HG02588 (cell line): ENCODE measurements around the gene EFNA1.

Experiments used
- ATAC-seq: cut with Tn5 transposase; IDR thresholded peaks from one replicate; pipeline ENCODE4 v1.9.1; 2021; ENCODE audit warnings: mild to moderate bottlenecking, moderate library complexity; ENCODE audit not compliant: unreplicated experiment

The EFNA1 gene

GRCh38 chr1:155173478-155174323, 46.0 kb downstream of the EFNA1 start, which contains the start of gene TRIM46:
Gene TRIM46, plus strand, starts transcription at chr1:155173849. Its CDS starts 118 bp downstream, at chr1:155173967.
- no peak for ATAC-seq

- no peak for ATAC-seq
Measured at GRCh38 chr1:155174324-155175280, 46.9 kb downstream of the EFNA1 start.

DNA sequence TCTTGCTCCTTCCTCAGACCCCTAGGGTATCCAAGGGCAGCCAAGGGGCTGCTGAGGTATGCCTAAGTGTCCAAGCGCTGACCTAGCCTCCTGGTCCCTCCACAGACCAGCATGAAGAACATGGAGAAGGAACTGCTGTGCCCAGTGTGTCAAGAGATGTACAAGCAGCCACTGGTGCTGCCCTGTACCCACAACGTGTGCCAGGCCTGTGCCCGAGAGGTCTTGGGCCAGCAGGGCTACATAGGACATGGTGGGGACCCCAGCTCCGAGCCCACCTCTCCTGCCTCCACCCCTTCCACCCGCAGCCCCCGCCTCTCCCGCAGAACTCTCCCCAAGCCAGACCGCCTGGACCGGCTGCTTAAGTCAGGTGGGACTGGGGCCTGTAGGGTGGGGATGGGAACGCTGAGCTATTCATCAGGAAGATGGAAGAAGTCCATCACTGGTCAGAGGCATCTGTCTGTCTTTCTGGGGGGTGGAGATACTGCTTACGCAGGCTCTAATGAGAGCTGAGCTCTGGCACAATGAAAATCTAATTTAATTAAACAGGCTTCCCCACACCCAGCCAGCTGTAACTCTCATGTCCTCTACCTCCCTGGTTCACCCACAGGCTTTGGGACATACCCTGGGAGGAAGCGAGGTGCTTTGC, 47.7 kb downstream of the EFNA1 start:
- ATAC-seq, result no peak

DNA sequence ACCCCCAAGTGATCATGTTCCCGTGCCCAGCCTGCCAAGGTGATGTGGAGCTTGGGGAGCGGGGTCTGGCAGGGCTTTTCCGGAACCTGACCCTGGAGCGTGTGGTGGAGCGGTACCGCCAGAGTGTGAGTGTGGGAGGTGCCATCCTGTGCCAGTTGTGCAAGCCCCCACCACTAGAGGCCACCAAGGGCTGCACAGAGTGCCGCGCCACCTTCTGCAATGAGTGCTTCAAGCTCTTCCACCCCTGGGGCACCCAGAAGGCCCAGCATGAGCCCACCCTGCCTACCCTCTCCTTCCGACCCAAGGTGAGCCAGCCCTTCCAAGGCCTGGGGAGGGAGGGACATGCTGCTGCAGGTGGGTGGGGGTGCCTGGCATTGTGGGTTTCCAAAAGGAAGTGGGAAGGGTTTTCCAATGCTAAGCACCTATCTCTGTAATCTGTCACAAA, 48.3 kb downstream of the EFNA1 start:
- no peak for ATAC-seq

DNA sequence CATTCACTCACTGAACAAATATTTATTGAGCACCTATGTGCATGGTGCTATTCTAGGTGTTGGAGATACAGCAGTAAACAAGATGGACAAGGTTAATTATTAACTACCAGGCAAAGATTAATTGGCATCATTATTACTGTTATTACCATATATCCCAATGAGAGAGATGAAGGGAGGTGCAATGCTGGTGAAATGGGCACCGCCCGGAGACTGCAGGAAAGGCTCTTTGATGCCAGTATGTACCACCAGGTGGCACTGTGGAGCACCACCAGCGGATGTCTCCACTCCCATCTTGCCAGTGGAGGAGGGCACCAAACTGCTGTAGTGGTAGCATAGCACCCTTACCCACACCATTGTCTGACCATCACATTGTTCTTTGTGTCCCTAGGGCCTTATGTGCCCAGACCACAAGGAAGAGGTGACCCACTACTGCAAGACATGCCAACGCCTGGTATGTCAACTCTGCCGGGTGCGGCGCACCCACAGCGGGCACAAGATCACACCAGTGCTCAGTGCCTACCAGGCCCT, 48.9 kb downstream of the EFNA1 start:
- ATAC-seq, result no peak

GRCh38 chr1:155177192-155177917, 49.7 kb downstream of the EFNA1 start:
- no peak for ATAC-seq

DNA sequence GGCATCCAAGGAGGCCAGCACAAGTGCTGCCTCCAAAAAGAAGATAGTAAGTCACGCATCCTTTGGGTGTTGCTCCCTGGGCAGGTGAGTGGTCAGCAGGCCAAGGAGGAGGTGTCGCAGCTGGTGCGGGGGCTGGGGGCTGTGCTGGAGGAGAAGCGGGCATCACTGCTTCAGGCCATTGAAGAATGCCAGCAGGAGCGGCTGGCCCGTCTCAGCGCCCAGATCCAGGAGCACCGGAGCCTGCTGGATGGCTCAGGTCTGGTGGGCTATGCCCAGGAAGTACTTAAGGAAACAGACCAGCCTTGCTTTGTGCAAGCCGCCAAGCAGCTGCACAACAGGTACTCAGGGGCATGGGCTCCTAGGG, 50.2 kb downstream of the EFNA1 start:
- ATAC-seq, result no peak

GRCh38 chr1:155178441-155179111, 50.9 kb downstream of the EFNA1 start:
- no peak for ATAC-seq

DNA sequence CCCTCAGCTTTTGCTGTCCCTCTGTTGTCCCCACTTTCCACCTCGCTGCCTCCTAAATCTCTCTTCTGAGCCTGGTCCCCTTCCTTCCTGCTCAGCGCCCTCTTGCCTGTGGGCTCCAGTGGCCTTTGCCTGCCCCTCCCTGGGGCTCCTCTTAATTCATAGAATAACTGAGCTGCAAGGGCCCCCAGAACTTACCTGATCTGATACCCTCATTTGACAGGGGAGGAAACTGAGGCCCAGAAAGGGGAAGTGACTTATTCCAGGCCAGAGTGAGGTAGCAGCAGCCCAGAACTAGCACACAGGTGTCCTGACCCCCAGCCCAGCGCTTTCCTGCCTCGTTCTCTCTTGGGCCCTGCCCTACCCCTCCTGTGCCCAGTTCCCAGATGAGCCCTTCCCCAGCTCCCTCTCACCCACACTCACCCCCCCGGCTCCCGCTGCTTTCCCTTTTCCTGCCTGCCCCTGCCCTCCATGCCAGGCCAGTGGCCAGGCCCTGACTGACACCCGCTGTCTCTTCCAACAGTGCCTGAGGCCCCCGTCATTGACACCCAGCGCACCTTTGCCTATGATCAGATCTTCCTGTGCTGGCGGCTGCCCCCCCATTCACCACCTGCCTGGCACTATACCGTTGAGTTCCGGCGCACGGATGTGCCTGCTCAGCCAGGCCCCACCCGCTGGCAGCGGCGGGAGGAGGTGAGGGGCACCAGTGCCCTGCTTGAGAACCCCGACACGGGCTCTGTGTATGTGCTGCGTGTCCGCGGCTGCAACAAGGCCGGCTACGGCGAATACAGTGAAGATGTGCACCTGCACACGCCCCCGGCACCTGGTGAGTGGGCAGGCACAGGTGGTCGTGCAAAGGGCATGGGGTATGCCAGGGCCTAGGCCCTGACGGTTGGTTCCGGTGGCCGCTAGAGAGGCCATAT, 51.7 kb downstream of the EFNA1 start:
- ATAC-seq, result no peak

- no peak for ATAC-seq
Measured at GRCh38 chr1:155181371-155182051, 53.8 kb downstream of the EFNA1 start.

DNA sequence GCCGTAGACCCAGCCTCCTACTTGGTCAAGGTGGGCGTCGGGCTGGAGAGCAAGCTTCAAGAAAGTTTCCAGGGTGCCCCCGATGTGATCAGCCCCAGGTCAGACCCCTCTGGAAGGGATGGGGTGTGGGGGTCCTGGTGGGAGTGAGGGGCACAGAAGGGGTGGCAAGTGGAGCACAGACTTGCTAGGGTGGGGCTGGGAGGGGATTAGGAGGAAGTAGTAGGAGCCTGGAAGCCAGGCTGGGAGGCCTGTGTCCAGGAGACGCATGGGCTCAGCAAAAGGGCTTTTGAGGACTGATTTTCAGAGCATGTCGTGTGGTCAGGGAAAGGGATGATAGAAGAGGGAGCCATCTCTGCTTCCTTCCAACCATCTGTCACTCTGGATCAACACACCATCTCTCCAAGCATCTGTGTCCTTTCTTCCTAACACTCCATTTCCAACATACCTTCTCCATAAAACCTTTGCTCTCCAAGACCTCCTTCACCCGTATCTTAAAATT, 54.4 kb downstream of the EFNA1 start:
- no peak for ATAC-seq

- no peak for ATAC-seq
Measured at GRCh38 chr1:155183775-155184221, 56.1 kb downstream of the EFNA1 start.

DNA sequence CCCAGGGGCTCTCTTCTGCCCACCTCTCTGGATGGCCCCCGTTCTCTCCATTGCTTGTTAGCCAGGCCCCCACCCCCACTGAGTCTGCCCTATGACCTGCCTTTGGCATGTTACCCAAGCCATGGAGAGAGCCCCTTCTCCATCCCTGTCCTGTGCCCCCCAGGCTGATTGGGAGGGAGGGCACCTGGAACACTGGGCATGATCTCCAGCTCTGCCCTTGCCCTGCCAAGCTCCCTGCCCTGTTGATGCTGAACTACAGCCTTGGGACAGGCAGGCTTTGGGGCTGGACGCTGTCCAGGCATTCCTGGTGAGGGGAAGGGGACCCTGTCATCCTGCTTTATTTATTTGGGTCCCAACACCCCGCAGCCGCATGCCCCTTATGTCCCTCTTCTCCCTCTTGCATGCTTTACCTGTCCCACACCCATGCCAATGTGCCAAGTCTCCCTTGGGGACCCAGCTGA, 56.7 kb downstream of the EFNA1 start:
- ATAC-seq, result no peak
